ENCODE data around the gene ZNF275. TPM values are rescaled to one million over a fixed set of nuclear protein-coding genes. Genes with fewer than 3 reads are reported as not detected.

Gene ZNF275
- total RNA-seq, 4 donors from 2014 or later = 8.2 to 16.4 (median 12.1) TPM

DNA sequence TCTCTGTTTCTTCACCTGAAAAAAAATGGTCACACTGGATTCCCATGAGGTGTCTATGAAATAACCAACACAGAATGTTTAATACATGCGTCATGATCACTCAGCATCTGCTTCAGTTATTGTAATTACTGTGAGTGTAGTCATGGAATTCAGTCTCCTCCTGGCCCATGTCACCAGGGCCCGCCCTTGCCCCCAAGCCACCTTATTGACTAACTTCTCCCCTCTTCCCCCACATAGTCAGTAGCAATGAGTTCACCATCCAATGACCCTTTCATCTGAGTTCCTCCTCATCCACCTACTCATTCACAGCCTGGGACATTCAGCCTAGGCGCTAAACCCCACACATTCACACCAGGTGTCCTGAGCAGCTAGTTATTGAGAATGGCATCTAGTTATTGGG lies 28.0 kb upstream of the ZNF275 start:
- intact Hi-C loops (cut with DNase I) = no loop called here
- WGBS, 2 donors = 96 to 97% methylated on average over 3 of the region's 3 CpGs
- Histone ChIP-seq H3K27ac (no peak overlapping the region), H3K27me3 (no peaks in the 10 kb centered on the region), H3K4me1 (no peaks in the 10 kb centered on the region), H3K9me3 (no peaks in the 10 kb centered on the region), H3K4me3 (replicated peaks in 1 of 3) (no peak overlapping the region), H3K36me3 (no peaks in the 10 kb centered on the region)
- no peak for TF ChIP-seq POLR2A (IDR thresholded peaks at IDR 0.05)
- no peak for DNase-seq

DNA sequence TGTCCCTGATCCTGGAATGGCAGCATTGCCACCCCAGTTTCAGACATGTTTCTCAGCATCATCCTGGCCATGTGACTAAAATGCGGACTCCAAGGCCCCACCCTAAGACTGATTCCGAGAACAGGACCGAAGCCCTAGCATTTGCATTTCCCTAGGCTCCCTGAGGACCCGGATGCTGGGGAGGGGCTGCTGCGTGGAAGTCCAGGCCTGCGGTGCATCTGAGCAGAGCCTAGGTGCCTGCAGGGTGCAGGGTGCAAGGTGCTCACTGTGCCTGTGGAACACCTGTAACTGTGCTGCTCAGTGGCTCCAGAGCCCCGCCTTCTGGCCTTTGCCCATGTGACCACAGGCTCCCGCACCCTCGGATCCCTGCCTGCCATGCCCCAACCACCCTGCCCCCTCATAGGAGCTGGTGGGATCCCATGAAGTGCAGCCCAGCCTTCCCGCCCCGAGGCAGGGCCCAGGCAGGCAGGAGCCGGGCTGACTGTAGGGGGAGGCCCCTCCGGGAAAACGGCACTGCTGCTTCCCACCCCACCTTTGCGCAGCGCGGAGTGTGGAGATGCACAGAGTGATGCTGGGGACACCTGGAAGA lies 27.3 kb upstream of the ZNF275 start:
- H3K4me1 ChIP-seq = no peaks in the 10 kb centered on the region
- intact Hi-C loops (cut with DNase I) = no loop called here
- H3K4me3 ChIP-seq (replicated peaks in 1 of 3) = no peak overlapping the region
- no peaks in the 10 kb centered on the region for H3K27me3 ChIP-seq
- H3K9me3 ChIP-seq = no peaks in the 10 kb centered on the region
- no peaks in the 10 kb centered on the region for H3K36me3 ChIP-seq
- no peak for DNase-seq
- H3K27ac ChIP-seq = no peak overlapping the region
- TF ChIP-seq POLR2A (IDR thresholded peaks at IDR 0.05) = no peak
- TF ChIP-seq, protein P1, sequence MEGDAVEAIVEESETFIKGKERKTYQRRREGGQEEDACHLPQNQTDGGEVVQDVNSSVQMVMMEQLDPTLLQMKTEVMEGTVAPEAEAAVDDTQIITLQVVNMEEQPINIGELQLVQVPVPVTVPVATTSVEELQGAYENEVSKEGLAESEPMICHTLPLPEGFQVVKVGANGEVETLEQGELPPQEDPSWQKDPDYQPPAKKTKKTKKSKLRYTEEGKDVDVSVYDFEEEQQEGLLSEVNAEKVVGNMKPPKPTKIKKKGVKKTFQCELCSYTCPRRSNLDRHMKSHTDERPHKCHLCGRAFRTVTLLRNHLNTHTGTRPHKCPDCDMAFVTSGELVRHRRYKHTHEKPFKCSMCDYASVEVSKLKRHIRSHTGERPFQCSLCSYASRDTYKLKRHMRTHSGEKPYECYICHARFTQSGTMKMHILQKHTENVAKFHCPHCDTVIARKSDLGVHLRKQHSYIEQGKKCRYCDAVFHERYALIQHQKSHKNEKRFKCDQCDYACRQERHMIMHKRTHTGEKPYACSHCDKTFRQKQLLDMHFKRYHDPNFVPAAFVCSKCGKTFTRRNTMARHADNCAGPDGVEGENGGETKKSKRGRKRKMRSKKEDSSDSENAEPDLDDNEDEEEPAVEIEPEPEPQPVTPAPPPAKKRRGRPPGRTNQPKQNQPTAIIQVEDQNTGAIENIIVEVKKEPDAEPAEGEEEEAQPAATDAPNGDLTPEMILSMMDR (IDR thresholded peaks at IDR 0.05) = no peak
- 88 to 100% methylated on average over 2 to 4 of the region's 17 CpGs for WGBS, 2 donors

DNA sequence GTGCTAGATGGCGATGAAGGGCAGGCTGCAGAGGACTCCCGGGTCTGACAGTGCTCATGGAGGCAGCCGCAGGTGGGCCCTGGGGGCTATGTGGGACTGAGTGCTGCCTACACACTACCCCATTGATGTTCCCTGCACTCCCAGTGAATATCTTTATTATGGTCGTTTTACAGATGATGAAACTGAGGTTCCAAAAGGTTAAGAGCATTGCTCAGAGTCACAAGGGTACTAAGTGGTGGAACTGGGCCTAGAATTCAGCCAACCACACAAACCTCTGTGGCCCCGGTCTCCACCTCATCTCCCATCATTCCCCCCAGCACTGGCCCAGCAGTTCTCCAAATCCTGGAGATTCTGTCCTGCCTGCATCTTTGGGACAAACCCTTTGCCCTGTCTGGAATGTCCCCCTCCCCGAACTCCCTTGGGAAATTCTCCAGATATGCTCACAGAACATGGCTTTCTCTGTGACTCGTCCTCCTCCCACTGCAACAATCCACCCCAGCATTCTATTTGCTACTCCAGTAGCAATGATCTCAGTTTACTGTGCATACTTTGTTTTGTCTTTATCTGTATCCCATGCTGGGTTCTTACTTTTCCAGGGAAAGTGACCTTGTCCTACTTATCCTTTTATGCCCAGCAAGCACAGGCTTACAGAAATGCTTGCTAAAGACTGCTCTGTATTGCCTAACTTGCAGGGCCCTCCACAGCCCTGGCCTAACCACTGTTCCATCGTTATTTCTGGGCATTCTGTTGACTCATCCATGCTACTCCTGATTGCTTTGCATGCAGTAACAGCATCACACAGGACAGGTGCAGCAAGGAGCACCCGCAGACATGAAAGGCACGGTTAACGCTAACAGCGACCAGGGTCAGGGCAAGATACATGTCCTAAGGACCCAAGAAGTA lies 26.4 kb upstream of the ZNF275 start:
- no peaks in the 10 kb centered on the region for H3K36me3 ChIP-seq
- intact Hi-C loops (cut with DNase I) = no loop called here
- no peaks in the 10 kb centered on the region for H3K27me3 ChIP-seq
- no peak overlapping the region for H3K27ac ChIP-seq
- 71 to 80% methylated on average over 9 to 11 of the region's 12 CpGs for WGBS, 2 donors
- DNase-seq = no peak
- no peaks in the 10 kb centered on the region for H3K4me1 ChIP-seq
- no peak for TF ChIP-seq POLR2A (IDR thresholded peaks at IDR 0.05)
- TF ChIP-seq, protein P1 (IDR thresholded peaks at IDR 0.05) = no peak
- H3K4me3 ChIP-seq (replicated peaks in 1 of 3) = no peak overlapping the region
- H3K9me3 ChIP-seq = no peaks in the 10 kb centered on the region

DNA sequence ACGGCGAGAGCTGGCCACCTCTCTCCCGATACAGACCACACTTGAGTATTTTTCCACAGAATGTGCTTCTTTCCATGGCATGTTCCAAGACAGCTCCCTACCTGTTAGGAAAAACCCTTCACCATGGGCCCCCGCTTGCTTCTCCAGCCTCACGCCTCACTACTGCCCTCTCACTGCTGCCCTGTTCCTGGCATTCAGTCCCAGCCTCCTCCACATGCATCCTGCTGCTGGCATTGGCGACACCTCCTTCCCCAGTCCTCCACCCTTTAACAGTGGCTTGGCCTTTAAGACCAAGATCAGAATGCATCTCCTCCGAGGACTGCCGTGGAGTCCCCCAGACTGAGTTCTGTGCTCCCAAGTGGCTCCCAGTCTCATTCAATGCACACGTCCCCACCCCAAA lies 23.1 kb upstream of the ZNF275 start:
- Histone ChIP-seq H3K27me3 (no peaks in the 10 kb centered on the region), H3K36me3 (no peaks in the 10 kb centered on the region), H3K4me1 (no peaks in the 10 kb centered on the region), H3K4me3 (replicated peaks in 1 of 3) (no peak overlapping the region), H3K9me3 (no peaks in the 10 kb centered on the region), H3K27ac (no peak overlapping the region)
- peak; percentile 15 to 35 for DNase-seq
- intact Hi-C loops (cut with DNase I) = no loop called here
- WGBS, 2 donors = 36 to 54% methylated on average over 6 to 7 of the region's 9 CpGs
- TF ChIP-seq, protein P1 (IDR thresholded peaks at IDR 0.05) = peak in 1 of 6 experiments; percentile 24
- TF ChIP-seq POLR2A (IDR thresholded peaks at IDR 0.05) = no peak

DNA sequence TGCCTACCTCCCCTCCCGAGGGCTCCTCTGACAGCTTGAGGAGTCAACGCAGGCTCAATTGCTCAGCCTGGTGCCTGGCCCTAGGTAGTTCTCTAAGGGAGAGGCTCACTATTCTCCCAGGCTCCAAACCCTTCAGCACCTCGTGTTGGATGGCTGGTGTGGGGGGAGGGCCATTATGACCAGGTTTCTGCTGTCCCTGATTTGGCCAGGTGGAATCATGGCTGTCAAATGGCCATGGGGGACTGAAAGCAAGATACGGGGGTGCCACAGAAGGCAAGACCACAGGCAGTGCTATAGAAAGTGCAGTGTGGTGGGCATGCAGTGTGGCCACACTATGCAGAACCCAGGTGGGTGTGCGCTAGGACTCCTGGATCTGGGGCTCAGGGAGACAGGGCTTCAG lies 21.9 kb upstream of the ZNF275 start:
- no peaks in the 10 kb centered on the region for H3K36me3 ChIP-seq
- TF ChIP-seq, protein P1 (IDR thresholded peaks at IDR 0.05) = no peak
- no peak for TF ChIP-seq POLR2A (IDR thresholded peaks at IDR 0.05)
- no peak overlapping the region for H3K27ac ChIP-seq
- H3K9me3 ChIP-seq = no peaks in the 10 kb centered on the region
- intact Hi-C loops (cut with DNase I) = no loop called here
- no peak for DNase-seq
- H3K4me3 ChIP-seq (replicated peaks in 1 of 3) = no peak overlapping the region
- no peaks in the 10 kb centered on the region for H3K27me3 ChIP-seq
- no peaks in the 10 kb centered on the region for H3K4me1 ChIP-seq
- 77 to 92% methylated on average over 4 to 5 of the region's 5 CpGs for WGBS, 2 donors
